NB4 (cell line): ENCODE measurements around the gene KIAA0930.
A peak's percentile ranks its signal among the peaks of the same experiment; 100 is the strongest.

Experiments
- DNase-seq: peaks from one replicate; pipeline ENCODE4 v3.0.0; 2010; ENCODE audit warnings: low read depth
- H3K4me3 ChIP-seq: one replicate; pipeline ENCODE4 v1.5.1; 2011; ENCODE audit warnings: mild to moderate bottlenecking, low read depth, low read length, moderate library complexity
- CTCF ChIP-seq: IDR thresholded peaks from one replicate; pipeline ENCODE4 v1.5.1; 2012; ENCODE audit warnings: low read depth, low read length
- MAX ChIP-seq: IDR thresholded peaks from 2 replicates; pipeline ENCODE4 v1.6.1; 2011; ENCODE audit warnings: low read depth, low read length
- MYC ChIP-seq: IDR thresholded peaks from 2 replicates; pipeline ENCODE4 v1.6.1; 2011; ENCODE audit warnings: low read depth, low read length
- POLR2A ChIP-seq: IDR thresholded peaks from 2 replicates; pipeline ENCODE4 v1.6.1; 2011; ENCODE audit warnings: mild to moderate bottlenecking; ENCODE audit not compliant: insufficient read length; ENCODE audit errors: extremely low read depth

The KIAA0930 gene

GRCh38 chr22:45246060-45246985 is 5.6 kb upstream of the KIAA0930 start:
- DNase-seq = no peak
- no peak overlapping the region for H3K4me3 ChIP-seq
- TF ChIP-seq MYC = no peak
- no peak for TF ChIP-seq CTCF
- TF ChIP-seq MAX = no peak
- no peak for TF ChIP-seq POLR2A

- no peak for TF ChIP-seq POLR2A
- TF ChIP-seq MAX = no peak
- no peak for TF ChIP-seq CTCF
- TF ChIP-seq MYC = no peak
- no peak for DNase-seq
- H3K4me3 ChIP-seq = no peak overlapping the region
Measured at GRCh38 chr22:45244916-45245315, 4.2 kb upstream of the KIAA0930 start.

- no peak overlapping the region for H3K4me3 ChIP-seq
- TF ChIP-seq CTCF (peak; percentile 33), MYC (no peak)
- DNase-seq = peak; percentile 53
Measured at GRCh38 chr22:45242778-45243191, 2.1 kb upstream of the KIAA0930 start.

GRCh38 chr22:45240104-45240809 is 437 bp downstream of the KIAA0930 start:
- peak overlapping the region; percentile 70 for H3K4me3 ChIP-seq
- DNase-seq = peak; percentile 65
- TF ChIP-seq MAX (no peak), POLR2A (no peak), CTCF (no peak)

GRCh38 chr22:45239681-45240051 is 1.0 kb downstream of the KIAA0930 start:
- no peak for DNase-seq
- peak overlapping the region; percentile 70 for H3K4me3 ChIP-seq
- no peak for TF ChIP-seq CTCF
- TF ChIP-seq MYC = no peak
- TF ChIP-seq POLR2A = no peak
- no peak for TF ChIP-seq MAX
